H1 (cell line): ENCODE results near the gene FRMD5. TPM values are rescaled to one million over a fixed set of nuclear protein-coding genes. Genes with fewer than 3 reads are reported as not detected.
A peak's percentile ranks its signal among the peaks of the same experiment; 100 is the strongest.

ENCODE experiments used
- BCL11A ChIP-seq, 2 experiments: IDR thresholded peaks; one replicate each; pipeline ENCODE4 v1.6.1; 2011; ENCODE audit warnings: low read depth in 2 of 2, low read length in 2 of 2, mild to moderate bottlenecking in 2 of 2
- CBX8 ChIP-seq: fragments of 300-800, 300-1000 bp; sonication (generic); IDR thresholded peaks from 2 replicates; pipeline ENCODE4 v1.7.1; 2016; ENCODE audit warnings: low read depth, low read length, borderline replicate concordance
- EP300 ChIP-seq, 2 experiments: IDR thresholded peaks; 1 replicate in 1 of 2; 2 replicates in 1 of 2; pipeline ENCODE4 v1.6.1; 2011 to 2012; ENCODE audit warnings: low read depth in 2 of 2, low read length in 2 of 2, mild to moderate bottlenecking in 2 of 2, borderline replicate concordance in 1 of 2, inconsistent platforms in 1 of 2, moderate library complexity in 1 of 2
- JUND ChIP-seq: IDR thresholded peaks from 2 replicates; pipeline ENCODE4 v1.6.1; 2011; ENCODE audit warnings: mild to moderate bottlenecking, improper control_type of control experiment, low read length
- KDM1A ChIP-seq: fragments of 200-600, 300-600 bp; sonication (generic); IDR thresholded peaks from 2 replicates; pipeline ENCODE4 v1.7.1; 2016; ENCODE audit warnings: mild to moderate bottlenecking, low read length, borderline replicate concordance
- RNF2 ChIP-seq: fragments of 200-900, 300-1000 bp; sonication (generic); IDR thresholded peaks from 2 replicates; pipeline ENCODE4 v1.7.1; 2016; ENCODE audit warnings: borderline replicate concordance, low read depth, mild to moderate bottlenecking, antibody characterized with exemption, low read length; ENCODE audit not compliant: poor library complexity, severe bottlenecking; ENCODE audit errors: missing control alignments
- RXRA ChIP-seq: IDR thresholded peaks from 2 replicates; pipeline ENCODE4 v1.6.1; 2011; ENCODE audit warnings: low read depth, mild to moderate bottlenecking, low read length, moderate library complexity; ENCODE audit not compliant: insufficient read depth
- TBP ChIP-seq: IDR thresholded peaks from 2 replicates; pipeline ENCODE4 v1.6.1; 2011; ENCODE audit warnings: low read depth, low read length, improper control_type of control experiment
- polyA plus RNA-seq, 7 experiments: library from polyadenylated mRNA; depleted of rRNA in 3 of 7; stranded (reverse) in 5 of 7; unstranded in 2 of 7; fragments of >200 nt in 5 of 7; fragments of 200-250 nt in 2 of 7; gene quantifications; 1 replicate in 5 of 7; 2 replicates in 1 of 7; 4 replicates in 1 of 7; pipeline versions ENCODE4 v1.2.1 to v1.2.3, GENCODE V29; 2011 to 2013; ENCODE audit warnings: missing spikeins in 2 of 7, mixed read lengths in 2 of 7
- total RNA-seq: library from RNA; stranded (reverse); fragmentation: NEBNext Ultra II Directional; extraction: Animal tissue kit (Norgen Biotek cat#: 25700); gene quantifications from 2 replicates; pipeline ENCODE4 v1.2.1, GENCODE V29; 2021

The FRMD5 gene
- total and polyA plus RNA-seq, 2 of the 8 experiments (the other 6 are each of a cell fraction or from before 2014, with no cell fraction given): 10.1 to 12.6 TPM

DNA sequence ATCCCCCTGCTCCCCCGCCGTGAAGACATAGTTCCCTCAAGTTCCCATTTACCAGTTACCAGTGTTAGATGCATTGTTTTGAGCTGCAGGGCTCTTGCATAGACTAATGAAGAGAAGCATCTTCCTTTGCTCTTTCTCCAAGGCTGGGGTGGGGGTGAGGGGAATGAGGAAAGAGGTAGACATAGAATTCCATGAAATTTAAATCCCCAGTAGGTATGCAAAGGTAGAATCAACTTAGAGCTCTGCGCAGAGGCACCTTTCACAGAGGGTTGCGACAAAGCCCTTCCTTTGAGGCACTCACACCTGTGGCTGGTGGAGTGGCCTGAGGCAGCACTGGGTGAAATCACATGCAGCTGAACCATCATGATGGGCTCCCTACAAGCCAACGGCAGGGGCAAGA, 266.9 kb downstream of the FRMD5 start (continued):
- TF ChIP-seq TBP (peak; percentile 48; the same call in 1 of the 2 replicates), CBX8 (no peak), KDM1A (0 out of 2 replicates have a peak, but pooled peaks have one; percentile 18), JUND (no peak), RNF2 (no peak), EP300 (IDR thresholded peaks at IDR 0.05; ENCODE audit: borderline replicate concordance in 1 of 2, low read depth in 2 of 2, low read length in 2 of 2) (peak in 1 of 2 experiments; percentile 78; a peak in 1 of 3 replicates), RXRA (no peak), BCL11A (IDR thresholded peaks at IDR 0.05; ENCODE audit: low read depth in 2 of 2, low read length in 2 of 2) (peak in 1 of 2 experiments; percentile 92)
